HG03457 (cell line): ENCODE results near the gene DCAF7.

Experiments
- ATAC-seq: cut with Tn5 transposase; IDR thresholded peaks from one replicate; pipeline ENCODE4 v1.9.1; 2021; ENCODE audit warnings: moderate number of reproducible peaks; ENCODE audit not compliant: unreplicated experiment

Gene DCAF7

DNA sequence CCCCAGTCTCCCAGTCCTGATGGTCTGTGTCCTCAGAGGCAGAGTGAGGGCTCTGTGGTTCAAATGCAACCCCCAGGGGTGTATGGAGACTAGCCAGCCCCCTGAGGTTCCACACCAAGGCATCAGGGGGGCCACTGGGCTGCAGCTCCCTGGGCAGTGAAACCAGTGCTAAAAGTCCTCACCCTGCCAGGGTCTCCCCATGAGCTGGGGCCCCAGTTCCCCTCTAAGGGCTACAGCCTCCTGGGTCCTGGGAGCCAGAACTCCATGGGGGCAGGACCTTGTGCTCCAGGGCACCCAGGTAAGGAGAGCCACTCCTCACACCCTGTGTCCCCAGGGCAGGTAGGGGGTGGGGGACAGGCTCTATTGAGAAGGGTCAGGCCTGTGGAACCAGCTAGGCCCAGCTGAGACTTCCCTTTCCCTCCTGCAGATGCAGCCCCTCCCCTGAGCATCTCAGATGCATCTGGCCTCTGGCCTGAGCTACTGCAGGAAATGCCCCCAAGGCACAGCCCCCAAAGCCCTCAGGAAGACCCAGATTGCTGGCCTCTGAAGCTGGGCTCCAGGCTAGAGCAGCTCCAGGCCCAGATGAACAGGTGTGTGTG lies 6.4 kb upstream of the DCAF7 start:
- no peak for ATAC-seq

DNA sequence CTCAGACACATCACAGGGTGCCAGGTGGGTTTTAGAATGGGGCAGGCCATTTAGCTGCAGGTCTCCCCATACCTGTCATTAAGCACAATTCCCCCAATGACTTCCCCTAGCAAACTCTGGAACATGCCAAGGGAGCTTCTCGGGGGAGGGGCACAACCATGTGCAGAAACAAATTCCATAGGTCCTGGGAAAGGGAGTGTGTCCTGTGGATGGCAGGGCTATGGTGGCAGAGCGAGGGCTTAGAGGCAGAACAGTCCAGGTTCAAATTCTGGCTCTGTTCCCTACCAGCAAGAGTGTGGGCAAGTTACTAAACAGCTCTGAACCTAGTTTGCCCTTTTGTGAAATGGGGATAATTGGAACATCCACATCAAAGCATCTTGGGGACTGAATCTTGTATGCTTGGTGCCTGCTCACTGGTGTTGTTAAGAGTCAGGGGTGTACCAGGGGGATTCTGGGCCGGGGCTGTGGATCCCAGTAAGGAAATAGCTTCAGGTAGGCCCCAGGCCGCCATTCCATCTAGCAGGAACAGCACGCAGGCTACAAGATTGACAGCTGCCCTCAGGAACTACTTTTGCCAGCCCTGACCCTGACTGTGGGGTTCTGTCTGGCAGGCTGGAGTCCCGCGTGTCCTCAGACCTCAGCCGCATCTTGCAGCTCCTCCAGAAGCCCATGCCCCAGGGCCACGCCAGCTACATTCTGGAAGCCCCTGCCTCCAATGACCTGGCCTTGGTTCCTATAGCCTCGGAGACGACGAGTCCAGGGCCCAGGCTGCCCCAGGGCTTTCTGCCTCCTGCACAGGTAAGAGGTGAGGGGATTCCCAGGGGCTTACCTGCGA lies 5.6 kb upstream of the DCAF7 start:
- no peak for ATAC-seq

DNA sequence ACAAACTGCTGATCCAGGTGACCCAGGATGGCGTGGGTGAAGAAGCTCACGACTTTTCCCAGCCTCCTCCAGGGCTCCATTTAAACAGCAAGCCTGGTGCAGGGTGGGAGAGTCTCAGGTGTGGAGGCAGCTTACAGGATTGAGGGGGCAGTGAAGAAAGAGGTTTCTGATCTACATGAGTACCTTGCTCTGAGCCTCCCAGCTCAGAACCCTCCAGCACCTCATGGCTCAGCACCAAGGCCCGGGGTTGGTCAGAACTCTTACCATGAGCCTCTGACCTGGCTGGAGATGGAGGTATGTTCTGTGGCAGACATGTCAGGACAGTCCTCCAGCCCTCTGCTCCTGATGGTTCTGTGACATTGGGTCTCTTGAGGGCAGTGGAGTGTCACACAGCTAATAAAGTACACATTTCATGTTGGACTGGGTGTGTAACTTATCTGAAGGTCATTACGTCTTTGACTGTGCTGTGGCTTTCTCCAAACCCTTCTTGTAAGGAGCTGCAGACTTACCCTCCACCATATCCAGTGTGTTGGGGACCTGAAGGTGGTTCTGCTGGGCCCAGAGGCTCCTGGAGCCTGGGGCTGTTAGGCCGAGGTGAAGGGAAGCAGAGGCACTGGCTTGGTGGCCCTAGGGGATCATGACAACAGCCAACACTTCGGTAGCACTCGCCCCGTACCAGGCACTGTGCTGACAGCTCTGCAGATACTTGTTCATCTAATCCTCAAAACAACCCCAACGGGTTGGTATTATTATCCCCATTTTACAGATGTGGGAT lies 3.8 kb upstream of the DCAF7 start:
- ATAC-seq, result no peak

DNA sequence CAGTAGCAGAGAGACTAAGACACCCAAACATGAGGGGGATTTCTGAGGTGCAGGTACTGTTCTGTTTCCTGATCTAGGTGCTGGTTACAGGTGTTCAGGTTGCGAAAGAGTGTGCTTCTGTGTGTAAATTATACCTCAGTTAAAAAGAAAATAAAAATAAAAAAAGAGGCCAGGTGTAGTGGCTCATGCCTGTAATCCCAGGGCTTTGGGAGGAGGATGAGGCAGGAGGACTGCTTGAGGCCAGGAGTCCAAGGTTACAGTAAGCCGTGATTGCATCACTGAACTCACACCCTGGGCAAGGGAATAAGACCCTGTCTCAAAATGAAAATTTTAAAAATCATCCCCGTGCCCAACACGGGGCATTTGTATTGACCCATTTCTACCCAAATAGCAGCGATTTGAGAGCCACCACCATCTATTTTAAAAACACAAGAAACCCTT lies 3.2 kb upstream of the DCAF7 start:
- ATAC-seq, result no peak

DNA sequence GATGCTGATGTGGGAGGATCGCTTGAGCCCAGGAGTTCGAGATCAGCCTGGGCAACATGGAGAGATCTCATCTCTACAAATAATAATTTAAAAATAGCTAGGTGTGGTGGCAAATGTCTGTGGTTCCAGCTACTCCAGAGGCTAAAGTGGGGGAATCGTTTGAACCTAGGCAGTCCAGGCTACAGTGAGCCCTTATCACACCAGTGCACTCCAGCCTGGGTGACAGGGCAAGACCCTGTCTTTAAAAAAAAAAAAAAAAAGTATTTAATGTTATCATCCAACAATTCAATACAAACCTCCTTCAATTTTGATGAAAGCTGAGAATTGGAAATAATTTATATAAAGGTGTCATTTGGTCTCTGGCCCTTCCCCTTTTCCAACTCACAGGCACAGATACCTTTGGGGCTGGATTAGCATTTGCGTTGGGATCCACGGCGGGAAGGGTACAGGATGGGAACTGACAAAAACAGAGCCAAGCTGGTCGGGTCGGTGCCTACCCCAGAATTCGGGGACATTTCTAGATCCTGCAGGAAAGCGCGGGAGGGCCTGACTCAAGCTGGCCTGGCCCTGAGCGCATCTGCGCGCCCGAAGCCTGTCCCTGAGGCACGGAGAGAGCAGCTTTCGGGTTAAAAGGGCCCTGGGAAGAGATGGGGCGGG lies 860 bp upstream of the DCAF7 start:
- peak; percentile 17 for ATAC-seq

DNA sequence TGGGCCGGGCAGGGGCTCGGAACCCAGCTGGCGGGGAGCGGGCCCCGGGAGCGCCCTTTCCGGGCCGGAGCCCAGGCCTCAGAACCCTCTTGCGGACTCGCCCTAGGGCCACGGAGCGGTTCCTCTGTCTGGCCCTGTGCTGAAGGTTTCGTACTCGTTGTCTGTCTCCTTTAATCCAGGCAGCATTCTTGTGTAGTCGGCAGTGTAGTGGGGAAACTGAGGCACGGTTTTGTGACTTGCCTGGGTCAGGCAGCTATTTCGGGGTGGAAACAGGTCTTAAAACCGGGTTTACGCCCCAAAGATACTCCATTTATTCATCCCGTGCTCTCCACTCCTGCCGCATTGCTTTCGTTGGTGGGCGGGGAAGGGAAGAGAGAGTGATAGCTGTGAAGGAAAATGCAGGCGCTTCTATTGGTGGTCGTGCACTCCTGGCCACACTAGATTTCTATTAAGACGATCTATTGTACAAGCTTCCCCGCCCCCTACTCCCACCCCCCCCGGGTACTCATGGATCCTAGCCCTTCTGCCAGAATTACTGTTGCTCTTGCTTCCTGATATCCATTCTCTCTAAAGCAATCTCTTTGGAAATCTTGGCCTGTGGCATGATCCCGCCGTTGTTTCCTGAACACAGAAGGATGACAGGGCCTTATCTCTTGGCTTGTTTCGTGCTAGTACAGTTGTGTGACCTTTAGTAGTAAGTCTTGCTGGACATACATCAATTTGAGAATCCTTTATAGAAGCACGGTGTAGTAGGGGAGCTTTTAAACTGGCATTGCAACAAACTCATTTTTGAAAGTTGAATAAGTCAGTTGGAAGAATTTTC lies 751 bp downstream of the DCAF7 start:
- ATAC-seq, result no peak

DNA sequence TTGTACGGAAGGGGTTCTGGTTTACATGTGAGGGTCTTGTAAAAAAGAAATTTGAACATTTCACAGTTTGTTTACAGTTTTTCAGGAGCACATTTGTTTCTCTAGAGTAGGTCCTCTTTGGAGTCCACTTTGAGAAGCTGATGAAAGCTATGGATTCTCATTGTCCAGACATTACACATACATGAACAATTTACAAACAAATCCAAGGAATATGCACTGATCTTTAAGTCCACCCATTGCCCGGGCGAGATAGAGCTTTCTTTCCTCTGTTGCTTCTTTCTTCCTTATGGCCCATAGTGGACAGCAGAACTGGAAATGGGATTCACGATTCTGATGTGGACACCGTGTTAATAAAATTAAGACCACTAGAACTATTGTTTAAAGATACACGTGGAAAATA lies 1.9 kb downstream of the DCAF7 start:
- no peak for ATAC-seq

DNA sequence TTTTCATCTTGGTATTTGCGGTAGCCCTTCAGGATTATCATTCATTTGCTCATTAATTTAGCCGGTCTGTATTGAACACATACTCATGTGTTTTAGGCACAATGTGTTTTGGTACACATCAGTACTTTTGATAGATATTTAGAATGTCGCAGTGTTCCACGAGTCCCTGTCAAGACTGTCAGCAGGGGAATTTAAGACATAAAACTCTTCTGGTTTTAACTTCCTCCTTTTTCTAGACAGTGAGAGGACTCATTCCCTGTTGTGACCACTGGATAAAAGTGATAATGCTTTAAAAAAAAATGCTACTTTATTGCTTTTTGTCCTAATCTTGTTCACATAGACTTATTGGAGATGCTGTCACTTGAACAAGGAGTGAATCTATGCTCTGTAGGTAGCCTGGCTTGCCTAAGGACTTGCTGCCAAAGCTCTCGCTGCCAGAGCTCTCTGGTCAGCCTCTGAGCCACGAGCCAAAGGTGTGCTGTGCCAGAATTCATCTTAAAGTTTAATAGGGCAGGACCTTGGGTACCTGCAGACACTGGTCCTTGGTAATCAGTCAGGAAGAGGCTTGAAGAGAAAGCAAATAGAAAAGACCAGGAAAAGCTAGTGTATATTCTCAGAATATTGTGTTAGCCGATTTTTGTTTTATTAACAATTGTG lies 5.4 kb downstream of the DCAF7 start:
- ATAC-seq, result no peak

DNA sequence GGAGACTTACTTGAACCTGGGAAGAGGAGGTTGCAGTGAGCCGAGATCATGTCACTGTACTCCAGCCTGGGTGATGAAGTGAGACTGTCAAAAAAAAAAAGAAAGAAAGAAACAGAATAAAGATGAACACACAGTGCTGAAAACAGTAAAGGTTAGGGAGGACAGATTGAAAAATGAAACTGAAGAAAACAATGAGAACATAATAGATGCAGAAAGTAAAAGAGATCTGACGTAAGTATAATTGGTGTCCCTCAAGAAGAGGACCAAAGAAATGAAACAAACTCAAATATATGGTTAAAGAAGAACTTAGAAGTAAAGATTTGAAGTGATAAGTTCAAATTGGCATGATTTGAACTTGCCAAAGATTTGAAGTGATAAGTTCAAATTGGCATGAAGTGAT lies 7.1 kb downstream of the DCAF7 start:
- ATAC-seq, result no peak

DNA sequence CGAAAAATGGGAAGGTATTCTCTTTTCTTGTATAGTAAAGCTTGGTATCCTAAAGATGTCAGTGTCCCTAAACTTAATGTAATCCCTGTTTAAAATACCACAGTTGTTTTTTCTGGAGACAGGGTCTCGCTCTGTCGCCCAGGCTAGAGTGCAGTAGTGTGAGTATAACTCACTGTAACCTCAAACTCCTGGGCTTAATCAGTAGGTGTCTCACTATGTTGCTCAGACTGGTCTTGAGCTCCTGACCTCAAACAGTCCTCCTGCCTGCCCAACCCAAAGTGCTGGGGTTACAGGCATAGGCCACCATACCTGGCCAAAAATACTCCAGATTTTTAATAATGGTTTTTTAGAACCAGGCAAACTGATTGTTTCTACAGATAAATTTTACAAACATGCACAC lies 8.2 kb downstream of the DCAF7 start:
- ATAC-seq, result no peak

DNA sequence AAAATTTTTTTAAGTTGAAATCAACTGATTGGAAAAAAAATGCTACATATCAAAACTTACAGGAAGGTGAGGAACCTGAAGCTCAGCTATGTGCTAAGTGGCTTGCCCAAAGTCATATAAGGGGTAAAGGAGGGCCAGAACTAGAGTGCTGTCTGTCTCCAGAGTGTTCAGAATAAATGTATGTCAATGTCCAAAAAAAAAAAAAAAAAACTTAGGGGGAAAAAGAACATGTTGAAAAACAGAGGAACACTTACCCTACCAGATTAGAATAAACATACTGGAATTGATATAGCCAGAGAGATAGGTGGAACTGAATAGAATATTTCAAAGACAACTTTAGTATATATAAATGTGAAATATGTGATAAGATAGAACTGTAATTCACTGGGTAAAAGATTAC lies 11.5 kb downstream of the DCAF7 start:
- ATAC-seq, result no peak

DNA sequence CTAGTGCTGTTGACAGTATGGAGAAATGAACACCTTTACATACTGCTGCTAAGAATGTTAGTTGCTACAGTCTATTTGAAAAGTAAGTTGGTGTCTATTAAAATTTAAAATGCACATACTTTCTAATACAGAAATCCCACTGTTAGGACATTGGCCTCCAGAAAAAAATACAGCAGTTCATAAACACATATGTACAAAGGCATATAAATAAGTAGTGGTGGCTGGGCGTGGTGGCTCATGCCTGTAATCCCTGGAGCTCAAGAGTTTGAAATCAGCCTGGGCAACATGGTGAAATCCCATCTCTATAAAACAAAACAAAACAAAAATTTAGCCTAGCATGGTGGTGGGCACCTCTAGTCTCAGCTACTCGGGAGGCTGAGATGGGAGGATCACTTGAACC lies 13.1 kb downstream of the DCAF7 start:
- no peak for ATAC-seq

DNA sequence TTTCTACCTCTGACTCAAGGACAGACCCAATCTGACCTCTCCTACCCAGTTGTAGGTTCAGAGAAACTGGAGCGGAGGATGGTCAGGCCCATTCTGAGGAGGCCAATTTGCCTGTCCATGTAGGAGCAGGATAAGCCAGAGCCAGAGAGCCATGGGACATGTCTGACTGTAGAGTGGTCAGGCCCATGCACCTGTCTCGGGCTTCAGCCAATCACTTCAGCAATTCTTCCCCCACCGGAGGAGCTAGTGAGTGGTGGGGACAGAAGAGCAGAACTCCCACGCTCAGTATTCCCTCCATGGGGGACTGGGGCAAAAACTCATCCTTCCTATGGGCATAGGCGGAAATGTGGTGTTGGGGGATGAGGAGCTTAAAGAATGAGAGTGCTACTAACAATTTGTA lies 14.3 kb downstream of the DCAF7 start:
- no peak for ATAC-seq

DNA sequence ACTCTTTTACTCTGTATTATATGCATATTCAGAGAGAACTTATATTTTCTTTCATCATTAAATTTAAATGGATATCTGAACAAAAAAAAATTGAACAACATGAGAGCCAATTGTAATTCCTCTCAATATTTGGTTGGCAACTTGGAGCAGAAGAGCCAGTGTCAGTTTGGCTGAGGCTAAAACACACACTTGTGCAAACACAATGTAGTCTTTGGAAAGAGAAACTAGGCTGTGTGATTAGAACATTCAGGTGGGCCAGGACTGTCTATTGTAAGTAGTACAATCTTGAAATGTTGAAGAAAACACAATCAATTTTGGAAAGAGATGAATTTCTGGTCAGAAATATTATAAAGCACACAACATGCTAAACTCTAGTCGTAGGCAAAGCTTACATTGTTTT lies 17.0 kb downstream of the DCAF7 start:
- ATAC-seq, result no peak

DNA sequence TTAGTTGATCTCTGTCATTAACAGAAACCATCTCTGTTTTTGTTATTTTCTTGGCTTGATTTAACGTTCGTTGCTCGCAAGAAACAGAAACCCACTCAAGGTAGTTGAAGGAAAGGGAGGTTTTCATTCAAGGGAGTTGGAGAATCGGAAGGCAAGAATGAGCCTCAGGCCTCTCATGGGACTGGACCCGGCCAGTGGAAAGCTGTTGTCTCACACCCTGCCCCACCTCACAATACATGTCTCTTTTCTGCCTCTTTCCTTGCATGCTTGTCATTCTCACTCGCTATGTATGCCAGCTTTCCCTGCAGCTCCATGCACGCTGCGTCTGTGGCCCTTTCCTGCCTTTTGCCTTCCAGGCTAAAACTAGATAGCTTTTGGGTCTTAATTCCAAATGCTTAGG lies 18.3 kb downstream of the DCAF7 start:
- no peak for ATAC-seq

DNA sequence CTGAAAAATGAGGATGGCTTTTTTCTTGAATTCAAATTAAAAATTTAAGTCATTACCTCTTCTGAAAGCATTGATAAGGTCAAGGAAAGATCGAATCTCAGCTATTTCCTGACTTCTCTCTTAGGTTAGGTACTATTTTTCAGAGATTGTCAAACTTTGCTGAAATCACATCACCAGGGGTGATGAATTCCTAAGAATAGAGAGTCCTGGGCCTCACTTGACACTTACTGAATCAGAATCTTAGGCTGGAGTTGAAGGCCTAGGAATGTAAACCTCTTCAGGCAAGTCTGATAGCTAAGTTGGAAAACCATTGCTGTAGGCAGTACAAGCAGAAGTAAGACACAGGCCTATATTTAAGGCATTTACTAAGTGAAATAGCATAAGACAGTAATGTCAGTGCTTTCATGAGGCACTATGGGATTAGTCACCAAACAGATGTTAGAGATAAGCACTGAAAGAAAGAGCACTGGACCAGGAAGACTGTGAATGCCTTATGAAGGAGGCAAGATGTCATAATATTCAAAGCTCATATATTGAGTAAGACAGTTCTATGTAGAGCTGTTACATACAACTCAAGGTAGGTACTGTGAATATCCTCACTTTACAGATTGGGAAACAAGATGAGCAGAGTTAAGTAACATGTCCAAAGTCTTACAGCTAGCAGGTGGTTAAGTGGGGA lies 21.5 kb downstream of the DCAF7 start:
- no peak for ATAC-seq

DNA sequence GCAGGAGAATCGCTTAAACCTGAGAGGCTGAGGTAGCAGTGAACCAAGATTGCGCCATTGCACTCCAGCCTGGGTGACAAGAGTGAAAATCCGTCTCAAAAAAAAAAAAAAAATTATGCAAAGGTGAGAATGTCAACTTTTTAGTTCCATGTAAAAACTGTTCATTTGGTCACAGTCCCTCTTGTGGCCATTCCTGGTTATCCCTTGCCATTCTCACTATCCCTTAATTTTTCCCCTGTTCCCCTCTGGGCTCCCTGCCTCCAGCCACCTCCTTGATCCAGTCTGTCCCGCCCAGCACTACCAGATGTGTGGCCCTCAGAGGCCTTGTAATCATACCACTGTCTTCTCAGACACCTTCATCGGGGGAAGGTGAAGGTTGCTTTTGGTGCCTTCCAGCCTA lies 23.4 kb downstream of the DCAF7 start:
- no peak for ATAC-seq

DNA sequence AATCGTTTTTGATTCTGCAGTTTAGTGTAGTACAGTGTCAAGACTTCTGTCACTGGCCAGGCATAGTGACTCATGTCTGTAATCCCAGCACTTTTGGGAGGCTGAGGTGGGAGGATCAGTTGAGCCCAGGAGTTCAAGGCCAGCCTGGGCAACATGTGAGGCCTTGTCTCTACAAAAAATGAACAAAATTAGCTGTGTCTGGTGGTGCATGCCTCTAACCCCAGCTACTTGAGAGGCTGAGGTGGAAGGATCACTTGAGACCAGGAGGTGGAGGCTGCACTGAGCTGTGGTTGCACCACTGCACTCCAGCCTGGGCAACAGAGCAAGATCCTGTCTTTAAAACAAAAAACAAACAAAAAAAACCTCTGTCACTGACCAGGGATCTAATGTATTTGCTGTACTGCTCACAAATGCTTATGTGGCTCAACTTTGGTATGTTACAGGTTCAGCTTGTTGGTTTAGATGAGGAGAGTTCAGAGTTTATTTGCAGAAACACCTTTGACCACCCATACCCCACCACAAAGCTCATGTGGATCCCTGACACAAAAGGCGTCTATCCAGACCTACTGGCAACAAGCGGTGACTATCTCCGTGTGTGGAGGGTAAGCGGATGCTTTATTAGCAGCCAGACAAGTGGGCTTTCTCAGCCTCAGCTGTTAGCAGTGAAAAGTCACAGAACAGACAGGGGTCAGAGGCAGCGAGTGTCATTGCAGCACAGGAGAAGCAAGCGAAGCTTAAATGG lies 27.9 kb downstream of the DCAF7 start:
- no peak for ATAC-seq

DNA sequence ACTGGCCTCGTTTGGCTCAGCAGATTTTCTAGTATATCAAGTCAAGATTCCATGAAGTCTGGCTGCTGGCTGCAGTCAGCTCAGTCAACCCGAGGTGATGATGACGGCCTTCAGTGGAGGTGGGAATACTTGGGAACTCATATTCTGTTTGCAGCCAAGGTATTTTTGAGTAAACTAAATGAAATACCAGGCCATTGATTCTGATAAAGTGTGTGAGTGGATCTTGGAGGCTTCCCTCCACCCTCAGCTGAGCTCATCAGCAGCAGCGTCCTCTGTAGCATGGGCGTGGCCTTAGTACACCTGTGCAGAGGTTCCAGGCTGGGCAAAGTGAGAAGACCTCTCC lies 28.5 kb downstream of the DCAF7 start:
- ATAC-seq, result no peak
